GM18868 (cell line): Measurements from ENCODE around the gene PARD3.
"Not testable (repeated sequence)": the region's sequence is repeated elsewhere in the genome, so short reads cannot be mapped to it uniquely, and the experiment has no call there.

Source experiments
- ATAC-seq: cut with Tn5 transposase; IDR thresholded peaks from one replicate; pipeline ENCODE4 v1.9.1; 2021; ENCODE audit warnings: mild to moderate bottlenecking, moderate library complexity; ENCODE audit not compliant: unreplicated experiment

The PARD3 gene

GRCh38 chr10:34372509-34372908 lies 442.6 kb downstream of the PARD3 start:
- ATAC-seq = no peak

- no peak for ATAC-seq
These were observed 445.0 kb downstream of the PARD3 start for GRCh38 chr10:34370126-34370525.

GRCh38 chr10:34369120-34369519 lies 446.0 kb downstream of the PARD3 start:
- no peak for ATAC-seq

- no peak for ATAC-seq
These were observed 450.7 kb downstream of the PARD3 start for GRCh38 chr10:34364253-34365037.

GRCh38 chr10:34360984-34361383 lies 454.1 kb downstream of the PARD3 start:
- ATAC-seq = no peak

GRCh38 chr10:34359435-34359813 lies 455.7 kb downstream of the PARD3 start:
- ATAC-seq = no peak

GRCh38 chr10:34358729-34359434 lies 456.2 kb downstream of the PARD3 start:
- ATAC-seq = no peak

- no peak for ATAC-seq
These were observed 458.6 kb downstream of the PARD3 start for GRCh38 chr10:34356463-34356862.

- not testable (repeated sequence) for ATAC-seq
These were observed 461.6 kb downstream of the PARD3 start for GRCh38 chr10:34353530-34353929.

GRCh38 chr10:34352599-34353204 lies 462.4 kb downstream of the PARD3 start:
- ATAC-seq = not testable (repeated sequence)

GRCh38 chr10:34351161-34351560 lies 463.9 kb downstream of the PARD3 start:
- ATAC-seq = no peak

- no peak for ATAC-seq
These were observed 466.1 kb downstream of the PARD3 start for GRCh38 chr10:34348917-34349485.

- ATAC-seq = no peak
These were observed 467.1 kb downstream of the PARD3 start for GRCh38 chr10:34348021-34348420.

GRCh38 chr10:34347131-34347530 lies 468.0 kb downstream of the PARD3 start:
- no peak for ATAC-seq

GRCh38 chr10:34346516-34347100 lies 468.5 kb downstream of the PARD3 start:
- no peak for ATAC-seq

- ATAC-seq = no peak
These were observed 469.7 kb downstream of the PARD3 start for GRCh38 chr10:34345383-34345782.

- no peak for ATAC-seq
These were observed 471.3 kb downstream of the PARD3 start for GRCh38 chr10:34343764-34344163.

GRCh38 chr10:34341473-34341872 lies 473.6 kb downstream of the PARD3 start:
- no peak for ATAC-seq

- no peak for ATAC-seq
These were observed 474.2 kb downstream of the PARD3 start for GRCh38 chr10:34340934-34341333.

- ATAC-seq = no peak
These were observed 475.1 kb downstream of the PARD3 start for GRCh38 chr10:34339816-34340553.

GRCh38 chr10:34337917-34338316 lies 477.2 kb downstream of the PARD3 start:
- ATAC-seq = no peak
